NOMO-1 treated with dmso at 0.1 percent for 144 hours (cell line): Measurements from ENCODE around the gene SLX9.
"Not testable (repeated sequence)": the region's sequence is repeated elsewhere in the genome, so short reads cannot be mapped to it uniquely, and the experiment has no call there.

ENCODE experiments used
- DNase-seq: peaks from one replicate; lab custom pipeline; 2025; ENCODE audit not compliant: unreplicated experiment; lab: John Stamatoyannopoulos, UW

Gene SLX9

DNA sequence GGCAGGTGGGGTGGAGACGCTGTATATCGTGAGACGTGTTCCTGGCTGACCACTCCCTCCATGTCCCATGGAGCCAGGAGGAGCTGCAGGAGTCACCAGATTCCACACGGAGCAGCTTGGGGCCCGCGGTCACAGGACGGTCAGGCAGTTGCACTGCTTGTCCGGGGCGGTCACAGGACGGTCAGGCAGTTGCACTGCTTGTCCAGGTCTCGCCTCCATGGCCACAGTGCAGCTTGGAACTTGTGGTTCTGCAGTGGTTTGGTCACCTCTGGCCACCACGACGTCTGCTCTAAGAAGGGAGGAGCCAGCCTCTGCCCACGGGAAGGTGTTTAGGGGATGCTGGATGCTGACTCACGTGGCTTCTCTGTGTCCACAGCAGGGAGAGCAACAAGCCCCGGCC lies 33.0 kb downstream of the SLX9 start:
- DNase-seq, result no peak

DNA sequence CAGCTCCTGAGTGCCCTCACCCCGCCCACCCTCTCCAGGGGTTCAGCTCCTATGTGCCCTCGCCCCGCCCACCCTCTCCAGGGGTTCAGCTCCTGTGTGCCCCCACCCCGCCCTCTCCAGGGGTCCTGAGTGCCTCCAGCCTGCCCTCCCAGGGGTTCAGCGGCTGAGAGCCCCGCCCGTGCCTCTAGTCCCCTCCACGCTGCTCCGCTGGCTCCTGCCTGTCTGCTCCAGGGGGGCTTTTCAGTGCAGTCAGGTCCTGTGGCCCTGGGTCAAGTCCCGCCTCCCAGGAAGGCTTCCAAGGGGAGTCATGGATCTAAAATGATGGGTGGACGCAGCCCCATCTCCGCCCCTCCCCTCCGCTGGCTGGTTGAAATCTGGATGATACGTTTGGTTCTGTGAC lies 33.8 kb downstream of the SLX9 start:
- DNase-seq, result no peak

- no peak for DNase-seq
Observed at GRCh38 chr21:44974676-44975075, 34.8 kb downstream of the SLX9 start.

- DNase-seq, result no peak
Observed at GRCh38 chr21:44975720-44976555, 36.1 kb downstream of the SLX9 start.

GRCh38 chr21:44976556-44977393 lies 36.9 kb downstream of the SLX9 start:
- DNase-seq, result not testable (repeated sequence)

- DNase-seq, result no peak
Observed at GRCh38 chr21:44977616-44978340, 37.9 kb downstream of the SLX9 start.

- DNase-seq, result no peak
Observed at GRCh38 chr21:44979687-44980561, 40.1 kb downstream of the SLX9 start.

GRCh38 chr21:44980562-44981489 lies 41.0 kb downstream of the SLX9 start:
- DNase-seq, result no peak

GRCh38 chr21:44982558-44983250 lies 42.9 kb downstream of the SLX9 start:
- no peak for DNase-seq

DNA sequence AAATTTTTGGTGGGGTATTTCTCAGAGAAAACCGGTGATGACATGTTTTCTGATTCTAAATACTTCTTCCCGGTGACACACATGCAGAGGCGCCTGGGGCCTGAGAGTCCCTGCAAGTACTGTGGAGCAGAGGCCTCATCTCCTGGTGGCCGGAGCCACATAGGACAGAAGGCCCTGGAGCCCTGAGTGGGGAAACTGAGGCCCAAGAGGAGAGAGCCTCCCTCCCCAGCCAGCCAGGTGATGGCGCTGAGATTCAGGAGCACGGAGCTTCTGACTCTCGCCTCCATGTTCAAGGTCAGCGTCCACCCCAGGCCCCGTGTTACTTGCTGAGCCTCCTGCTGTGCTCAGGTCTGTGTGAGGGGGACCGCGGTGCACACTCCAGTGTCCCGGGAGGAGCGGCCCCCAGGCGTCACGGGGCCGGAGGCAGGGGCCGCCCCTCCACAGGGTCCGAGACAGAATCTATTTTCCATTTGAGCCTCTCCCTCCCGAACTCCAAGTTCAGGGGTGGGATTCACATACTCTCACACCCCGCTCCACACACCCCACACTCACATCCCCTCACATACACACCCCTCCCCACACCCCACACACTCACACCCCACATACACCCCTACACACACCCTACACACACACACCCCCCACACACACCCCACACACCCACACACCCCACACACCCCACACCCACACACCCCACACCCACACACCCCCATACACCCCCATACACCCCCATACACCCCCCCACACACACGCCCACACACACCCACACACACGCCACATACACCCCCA lies 43.8 kb downstream of the SLX9 start:
- DNase-seq, result no peak

GRCh38 chr21:44984428-44984791 lies 44.6 kb downstream of the SLX9 start:
- DNase-seq, result no peak

GRCh38 chr21:44984792-44985440 lies 45.1 kb downstream of the SLX9 start:
- DNase-seq, result no peak

DNA sequence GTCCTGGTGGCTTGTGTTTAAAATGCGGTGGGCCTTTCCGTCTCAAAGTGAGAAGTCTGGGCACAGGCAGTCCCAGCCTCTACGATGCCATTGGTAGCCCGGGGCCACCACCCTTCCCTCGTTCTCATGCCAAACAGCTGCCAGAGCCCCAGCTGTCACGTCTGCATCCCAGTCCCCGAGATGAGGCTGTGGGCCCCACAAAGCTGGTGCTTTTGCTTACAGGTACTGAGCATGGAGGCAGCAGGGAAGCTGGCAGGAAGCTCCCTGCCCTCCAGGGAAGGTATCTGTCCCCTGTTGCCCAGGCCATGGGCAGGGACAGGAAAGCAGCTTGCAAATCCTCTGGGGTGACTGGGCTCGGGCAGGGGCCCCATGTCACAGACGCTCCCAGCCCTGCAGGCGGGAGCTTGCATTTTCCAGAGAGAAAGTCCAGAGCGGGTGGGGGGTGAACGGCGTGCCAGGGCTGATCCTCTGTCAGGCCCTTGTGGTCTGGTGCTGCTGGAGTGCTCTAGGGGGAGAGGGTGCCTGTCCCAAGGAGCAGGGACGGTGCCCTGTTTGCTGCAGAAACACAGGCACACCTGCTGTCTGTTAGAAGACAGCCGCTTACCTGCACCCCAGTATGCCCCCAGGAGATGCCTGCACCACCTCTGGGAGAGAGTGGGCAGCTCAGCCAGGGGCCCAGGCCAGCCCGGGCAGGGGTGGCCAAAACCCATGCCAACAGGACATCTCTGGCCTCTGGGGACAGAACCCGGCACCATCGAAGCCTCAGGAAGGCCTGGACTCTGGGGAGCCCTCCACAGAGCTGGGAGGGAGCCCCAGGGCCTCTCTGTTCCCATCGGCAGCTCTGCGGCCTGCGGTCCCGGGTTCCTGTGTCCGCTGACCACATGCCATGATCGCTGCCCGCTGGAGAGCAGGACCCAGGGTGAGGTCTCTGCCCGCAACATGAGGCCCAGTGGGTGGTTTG lies 45.9 kb downstream of the SLX9 start:
- no peak for DNase-seq

DNA sequence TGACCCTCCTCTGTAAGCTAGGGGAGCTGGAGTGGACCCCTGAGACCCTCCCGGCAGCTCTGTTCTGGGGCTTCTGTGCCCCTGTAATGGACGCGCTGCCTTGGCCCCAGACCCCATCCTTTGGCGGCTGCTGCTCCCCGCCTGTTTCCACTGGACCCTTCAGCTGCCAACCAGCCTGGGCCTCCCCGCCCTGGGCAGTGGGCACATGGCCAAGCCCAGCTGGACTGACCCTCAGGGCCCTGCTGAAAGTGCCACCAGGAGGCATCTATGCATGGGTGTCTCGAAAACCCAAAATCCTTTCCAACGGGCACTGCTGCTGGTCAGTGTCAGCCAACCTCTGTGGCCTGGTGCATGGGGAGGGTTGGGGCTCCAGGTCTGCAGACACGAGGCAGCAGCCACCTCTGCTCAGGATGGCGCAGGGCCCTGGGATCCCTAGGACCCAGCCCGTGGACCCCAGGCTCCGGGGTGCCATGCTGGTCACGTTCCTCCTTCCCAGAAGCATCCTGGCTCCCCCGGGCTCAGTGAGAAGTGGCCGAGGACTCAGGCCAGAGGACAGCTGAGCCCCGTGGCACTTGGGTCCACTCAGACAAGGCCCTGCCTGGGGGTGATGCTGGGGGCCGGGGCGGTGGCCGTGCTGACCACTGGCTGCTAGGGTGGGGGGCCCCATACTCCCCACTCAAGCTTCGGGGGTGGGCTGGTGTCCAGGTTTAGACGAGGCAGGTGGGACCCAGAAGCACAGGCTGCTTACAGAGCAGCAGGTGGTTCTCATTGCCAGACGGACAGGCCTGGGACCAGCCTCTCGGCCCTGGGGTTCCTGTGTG lies 46.9 kb downstream of the SLX9 start:
- DNase-seq, result no peak

DNA sequence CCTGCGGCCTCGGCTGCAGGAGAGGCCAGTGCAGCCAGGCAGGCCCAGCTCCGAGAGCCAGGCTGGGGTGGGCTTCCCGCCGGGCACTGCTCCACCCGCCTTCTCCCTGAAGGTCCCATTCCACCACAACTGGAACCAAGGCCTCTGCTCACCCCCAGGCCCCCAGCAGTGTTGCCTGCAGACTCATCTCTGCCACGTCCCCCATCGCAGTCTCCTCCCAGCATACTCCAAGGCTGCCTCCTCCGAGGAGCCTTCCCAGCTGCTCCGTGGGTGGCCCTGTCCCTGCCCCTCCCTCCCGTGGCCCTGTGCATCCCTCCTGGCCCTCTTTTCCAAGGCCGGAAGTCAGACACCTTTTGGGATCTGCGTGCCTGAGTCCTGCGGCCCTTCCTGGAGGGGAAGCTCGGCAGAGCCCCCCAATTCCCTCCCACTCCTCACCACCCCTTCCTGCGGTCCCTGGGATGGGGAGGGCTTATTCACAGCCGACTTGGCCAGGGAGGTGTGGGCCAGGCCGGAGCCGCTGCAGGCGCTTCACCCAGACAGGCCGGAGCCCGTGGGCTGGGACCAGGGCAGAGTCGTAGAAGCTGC lies 47.6 kb downstream of the SLX9 start:
- no peak for DNase-seq
